HG03108 (cell line): ENCODE measurements around the gene PDE2A.

Experiments
- ATAC-seq: cut with Tn5 transposase; IDR thresholded peaks from one replicate; pipeline ENCODE4 v1.9.1; 2021; ENCODE audit warnings: moderate library complexity; ENCODE audit not compliant: unreplicated experiment

Gene PDE2A

DNA sequence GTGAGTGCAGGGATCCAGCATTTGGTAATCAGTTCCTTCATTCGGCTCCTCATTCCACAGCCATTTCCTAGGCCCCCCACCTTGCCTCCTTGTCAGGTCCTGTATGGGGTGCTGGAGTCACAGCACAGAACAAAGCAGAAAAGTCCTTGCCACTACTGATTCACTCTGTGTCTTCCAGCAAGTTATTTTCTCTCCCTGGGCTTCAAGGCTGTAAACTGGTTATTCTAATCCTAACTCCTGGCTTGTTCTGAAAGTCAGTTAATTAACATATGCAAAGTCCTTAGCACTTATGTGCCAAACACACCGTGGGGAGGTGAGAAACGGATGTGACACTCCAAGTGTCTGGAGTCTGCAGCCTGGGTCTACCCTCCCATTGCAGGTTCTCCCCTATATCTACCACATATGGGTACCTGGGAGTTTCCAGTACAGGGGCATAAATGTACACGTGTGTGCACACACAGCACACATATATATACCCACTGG is 30.6 kb upstream of the PDE2A start:
- no peak for ATAC-seq

DNA sequence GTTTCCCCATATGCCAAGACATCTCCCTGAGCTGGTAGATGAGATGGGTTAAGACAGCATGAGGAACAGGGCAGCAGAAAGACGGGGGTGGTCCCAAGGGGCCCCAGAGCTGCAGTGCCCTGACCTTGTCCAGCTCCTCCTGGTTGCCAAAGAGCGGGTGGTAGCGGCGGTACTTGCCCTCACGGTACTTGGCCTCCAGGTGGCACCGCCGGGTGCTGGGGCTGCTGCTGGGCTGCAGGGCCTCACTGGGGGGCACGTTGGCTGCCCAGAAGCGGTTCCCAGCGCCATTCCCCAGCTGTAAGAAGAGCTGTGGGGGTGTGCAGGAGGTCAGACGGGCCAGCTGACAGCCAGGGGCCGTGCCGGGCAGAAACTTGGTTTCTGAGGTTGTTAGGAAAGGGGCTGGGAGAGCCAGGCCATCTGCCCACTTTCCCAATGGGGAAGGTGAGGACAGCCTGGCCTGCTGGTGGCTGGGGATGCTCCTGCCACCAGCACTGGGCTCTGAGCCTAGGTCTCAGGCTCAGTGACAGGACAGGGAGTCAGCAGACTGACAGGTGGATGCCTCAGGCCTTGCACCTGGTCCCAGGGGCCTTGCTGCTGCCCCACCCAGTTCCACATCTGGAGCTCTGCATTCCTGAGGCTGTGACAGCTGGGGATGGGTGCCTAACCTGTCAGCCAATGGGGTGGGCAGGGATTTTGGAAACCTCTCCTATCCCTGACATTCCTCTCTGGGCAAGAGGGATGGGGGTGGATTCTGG is 30.0 kb upstream of the PDE2A start:
- no peak for ATAC-seq

- no peak for ATAC-seq
Observed at GRCh38 chr11:72703267-72704008, 29.2 kb upstream of the PDE2A start.

- ATAC-seq, result no peak
Observed at GRCh38 chr11:72702577-72703241, 28.5 kb upstream of the PDE2A start.

GRCh38 chr11:72702096-72702495 is 27.9 kb upstream of the PDE2A start:
- ATAC-seq, result no peak

DNA sequence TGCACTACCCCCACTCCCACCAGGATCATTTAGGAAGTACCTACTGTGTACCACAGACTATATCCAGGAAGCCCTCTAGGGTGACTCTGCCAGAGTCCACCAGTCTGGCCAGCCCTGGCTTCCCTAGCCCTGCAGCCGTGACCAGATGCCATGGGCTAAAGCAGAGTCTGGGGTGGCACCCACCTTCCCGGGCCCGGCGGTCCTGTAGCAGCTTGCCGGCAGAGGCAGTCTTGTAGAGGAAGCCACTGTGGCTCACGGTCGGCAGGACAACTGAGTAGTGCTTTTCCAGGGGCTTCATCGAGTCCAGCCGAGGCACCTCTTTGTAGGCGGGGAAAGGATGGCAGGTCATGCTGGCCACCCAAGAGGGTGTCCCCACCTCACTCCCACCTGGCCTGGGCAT is 27.2 kb upstream of the PDE2A start:
- ATAC-seq, result no peak

GRCh38 chr11:72700146-72700545 is 25.9 kb upstream of the PDE2A start:
- no peak for ATAC-seq

- no peak for ATAC-seq
Observed at GRCh38 chr11:72697814-72698213, 23.6 kb upstream of the PDE2A start.

- no peak for ATAC-seq
Observed at GRCh38 chr11:72696866-72697700, 22.9 kb upstream of the PDE2A start.

DNA sequence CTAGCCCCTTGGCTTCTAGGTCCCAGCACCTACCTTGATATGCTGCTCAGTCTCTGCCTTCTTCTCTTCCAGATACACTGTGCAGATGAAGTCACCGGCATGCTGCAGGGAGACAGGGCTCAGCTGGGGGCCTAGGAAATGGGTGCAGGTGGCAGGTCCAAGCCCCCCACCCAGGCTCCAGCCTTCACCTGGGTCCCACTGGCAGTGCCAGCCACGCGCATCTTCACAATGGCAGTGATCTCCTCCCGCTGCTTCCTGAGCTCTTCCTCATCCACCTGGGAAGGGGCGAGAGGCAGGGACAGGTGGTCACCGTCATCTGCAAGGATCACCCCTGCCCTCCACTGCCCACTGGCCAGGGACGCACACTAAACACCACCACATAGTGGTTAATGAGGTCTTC is 21.1 kb upstream of the PDE2A start:
- ATAC-seq, result no peak

DNA sequence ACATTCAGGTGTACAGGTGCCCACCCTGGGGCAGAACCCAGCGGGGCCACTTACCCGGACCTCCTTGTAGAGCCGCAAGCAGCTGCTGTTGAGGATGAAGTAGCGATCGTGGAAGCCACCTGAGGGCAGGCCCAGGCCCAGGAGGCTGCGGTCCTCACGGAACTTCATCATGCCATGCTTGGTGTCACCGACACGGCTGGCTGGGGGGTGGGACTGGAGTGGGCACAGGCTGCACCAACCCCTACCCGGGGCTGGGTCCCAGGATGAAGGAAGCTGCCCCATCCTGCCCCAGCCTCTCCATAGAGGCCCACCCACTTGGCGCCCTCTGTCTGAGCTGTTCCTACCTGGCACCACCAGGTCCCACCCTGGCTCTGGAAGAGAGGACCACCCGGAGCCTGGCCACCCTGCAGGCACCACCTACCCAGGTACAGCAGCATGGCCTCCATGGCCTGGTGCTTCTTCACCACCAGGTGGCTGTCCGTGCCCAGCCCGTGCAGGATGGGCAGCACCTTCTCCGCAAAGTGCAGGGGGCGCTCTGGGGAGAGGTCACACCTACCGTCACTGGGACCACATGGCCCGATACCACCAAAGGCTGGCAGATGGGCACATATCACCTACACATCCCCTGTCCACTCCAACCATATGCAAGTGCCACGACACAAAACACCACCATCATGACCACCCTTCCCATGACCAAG is 19.2 kb upstream of the PDE2A start:
- no peak for ATAC-seq

DNA sequence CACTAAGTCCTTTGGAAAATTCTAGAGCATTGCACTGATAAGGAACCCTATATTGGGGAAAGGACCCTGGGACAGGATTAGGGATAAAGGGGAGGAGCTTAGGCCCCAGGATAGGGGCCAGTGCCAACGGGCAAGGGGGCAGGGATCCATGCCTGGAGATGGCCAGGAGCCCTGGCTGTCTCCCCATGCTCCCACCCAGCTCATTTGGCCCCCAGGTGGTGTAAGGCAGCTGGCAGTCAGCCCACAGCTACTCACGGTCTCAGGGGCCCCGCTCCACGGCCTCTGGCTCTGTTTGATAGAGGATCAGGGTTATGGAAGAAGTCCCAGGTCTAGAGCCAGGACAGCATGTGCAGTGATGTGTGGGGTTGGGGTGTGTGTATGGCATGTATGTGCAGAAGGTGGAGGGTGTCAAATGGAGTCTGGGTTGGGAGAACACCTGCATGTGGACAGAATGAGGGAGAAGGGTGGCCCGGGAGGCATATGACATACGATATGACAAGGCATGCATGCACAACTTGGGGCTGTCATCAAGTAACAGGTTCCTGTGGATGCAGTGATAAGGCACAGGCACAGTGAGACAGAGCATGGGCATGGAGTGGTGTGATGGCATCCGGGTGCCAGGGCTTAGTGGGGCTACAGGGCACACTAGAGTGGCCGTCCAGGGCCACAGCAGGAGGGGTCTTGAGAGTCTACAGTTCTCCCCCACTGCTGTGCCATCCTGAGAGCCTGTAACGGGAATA is 18.4 kb upstream of the PDE2A start:
- no peak for ATAC-seq

DNA sequence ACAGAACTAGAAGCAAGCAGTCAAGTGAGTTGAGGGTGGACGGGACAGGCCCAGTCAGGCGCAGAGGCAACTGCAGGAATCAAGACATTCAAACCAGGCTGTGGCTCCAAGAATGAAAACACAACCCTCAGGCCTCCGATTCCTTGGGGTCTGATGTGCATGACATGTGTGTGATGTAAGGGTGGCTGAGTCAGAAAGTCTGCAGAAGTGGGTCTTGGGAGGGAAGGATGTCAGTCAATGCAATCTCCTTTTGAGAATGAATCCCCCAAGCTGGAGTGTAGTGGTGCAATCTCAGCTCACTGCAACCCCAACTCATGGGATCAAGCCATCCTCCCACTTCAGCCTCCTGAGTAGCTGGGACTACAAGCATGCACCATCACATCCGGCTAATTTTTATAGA is 15.9 kb upstream of the PDE2A start:
- no peak for ATAC-seq

DNA sequence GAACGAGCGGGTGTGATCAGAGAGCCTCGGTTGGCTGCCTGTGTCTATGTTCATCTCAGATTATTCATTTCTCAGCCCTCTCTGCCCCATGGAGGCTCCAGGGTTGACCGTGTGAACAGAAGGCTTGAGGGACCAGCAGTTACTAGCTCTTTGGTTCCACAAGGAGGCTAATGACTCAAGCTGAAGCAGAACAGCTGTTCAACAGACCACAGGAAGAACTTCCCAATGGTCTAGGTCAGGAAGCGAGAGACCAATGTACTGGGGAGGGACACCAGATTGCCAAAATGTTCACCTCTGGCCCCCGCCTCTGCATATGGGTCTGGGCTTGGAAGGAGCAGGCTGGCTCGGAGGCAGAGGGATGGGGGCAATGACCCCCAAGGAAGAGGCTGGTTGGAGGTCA is 14.7 kb upstream of the PDE2A start:
- no peak for ATAC-seq

DNA sequence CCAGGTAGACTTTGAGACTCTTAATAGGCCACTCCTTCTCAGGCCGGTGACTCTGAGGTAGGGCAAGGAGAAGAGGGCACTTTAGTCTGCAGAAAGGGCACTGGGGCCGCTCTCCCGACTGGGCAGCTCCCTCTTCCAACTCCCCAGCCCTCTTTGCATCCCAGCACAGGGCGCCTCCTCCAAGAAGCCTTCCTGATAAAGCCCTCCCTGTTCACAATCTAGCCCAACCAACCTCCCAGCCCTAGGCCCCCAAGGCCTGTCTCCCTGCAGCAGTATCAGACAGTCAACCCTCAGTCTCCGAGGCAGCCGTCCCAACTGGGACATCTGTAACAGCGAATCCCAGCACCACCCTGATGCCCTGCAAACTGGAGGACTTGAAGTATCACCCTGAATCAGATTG is 14.3 kb upstream of the PDE2A start:
- ATAC-seq, result no peak

DNA sequence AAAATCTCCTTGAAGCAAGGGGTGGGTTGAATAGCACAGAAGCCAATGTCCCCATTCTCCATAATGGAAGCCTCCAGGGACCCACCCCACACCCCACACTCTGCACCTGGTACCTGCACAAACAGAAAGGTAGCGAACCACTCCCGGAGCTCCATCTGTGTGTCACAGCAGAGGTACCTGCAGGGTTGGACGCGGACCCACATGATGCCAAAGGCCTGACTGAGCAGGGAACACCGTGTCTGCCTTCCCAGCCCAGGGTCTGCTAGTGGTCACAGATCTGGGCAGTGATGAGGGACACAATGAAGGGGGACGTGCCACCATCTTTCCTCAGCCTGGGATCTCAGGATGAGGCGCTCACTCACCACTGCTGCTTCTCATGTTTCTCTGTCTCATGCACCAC is 13.1 kb upstream of the PDE2A start:
- no peak for ATAC-seq

GRCh38 chr11:72686639-72687220 is 12.5 kb upstream of the PDE2A start:
- ATAC-seq, result no peak

- no peak for ATAC-seq
Observed at GRCh38 chr11:72685560-72686480, 11.6 kb upstream of the PDE2A start.
